ENCODE measurements around the gene USP53.
A peak's percentile ranks its signal among the peaks of the same experiment; 100 is the strongest.

USP53 gene

DNA sequence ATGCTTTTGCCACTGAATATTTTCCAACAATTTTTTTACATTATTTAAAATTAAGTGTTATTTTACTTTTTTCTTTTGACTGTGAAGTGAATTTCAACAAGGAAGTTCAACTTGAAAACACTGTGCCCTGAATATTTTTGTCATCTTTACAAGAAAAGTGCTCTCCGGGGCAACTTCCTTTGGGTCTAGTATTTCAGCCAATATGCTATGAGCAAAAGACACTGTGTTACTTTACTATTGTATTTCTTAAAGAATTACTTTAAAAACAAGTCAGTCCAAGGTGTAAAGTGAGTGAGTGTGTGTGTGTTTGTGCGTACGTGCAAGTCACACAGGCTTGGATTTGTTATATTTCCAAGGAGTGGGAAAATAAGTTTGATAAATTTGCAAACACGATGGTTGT is 7.6 kb upstream of the USP53 start:
- Histone ChIP-seq H3K9me3 (ENCODE audit: control insufficient read depth, low read length) (no peaks in the 10 kb centered on the region), H3K36me3 (ENCODE audit: control insufficient read depth, insufficient read depth, low read length) (no peaks in the 10 kb centered on the region), H3K4me3 (ENCODE audit: extremely low read depth, insufficient read depth, low read length, poor library complexity, severe bottlenecking) (no peak overlapping the region), H3K4me1 (ENCODE audit: control insufficient read depth, insufficient read depth, low read length, poor library complexity, severe bottlenecking) (peaks cover 25% of the 10 kb centered on the region), H3K27ac (ENCODE audit: low read depth, low read length, severe bottlenecking) (no peak overlapping the region)
- 100% methylated on average over 2 of the region's 4 CpGs; no CpG with 5 or more reads in 1 of the 2 experiments for WGBS, 2 experiments (ENCODE audit: insufficient coverage in 2 of 2)

DNA sequence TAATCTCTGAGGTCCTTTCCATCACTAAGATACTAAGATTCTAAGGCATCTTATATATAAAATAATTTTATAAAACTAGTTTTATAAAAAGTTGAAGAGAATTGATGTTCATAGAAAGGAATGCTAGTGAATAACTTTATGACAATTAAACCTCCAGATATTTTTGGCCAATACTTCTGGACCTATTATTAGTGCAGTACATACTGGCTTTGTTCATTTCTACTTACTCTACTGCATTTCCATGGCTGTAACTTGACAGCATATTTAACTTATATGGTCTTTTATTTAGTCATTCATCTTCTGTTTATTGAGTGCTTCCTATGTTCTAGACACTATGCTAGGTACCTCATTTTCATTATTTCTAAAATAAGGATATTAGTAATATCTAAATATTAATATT is 6.8 kb upstream of the USP53 start:
- H3K27ac ChIP-seq (ENCODE audit: low read depth, low read length, severe bottlenecking) = no peak overlapping the region
- H3K36me3 ChIP-seq (ENCODE audit: control insufficient read depth, insufficient read depth, low read length) = no peaks in the 10 kb centered on the region
- no peak overlapping the region for H3K4me3 ChIP-seq (ENCODE audit: extremely low read depth, insufficient read depth, low read length, poor library complexity, severe bottlenecking)
- H3K9me3 ChIP-seq (ENCODE audit: control insufficient read depth, low read length) = no peaks in the 10 kb centered on the region
- H3K4me1 ChIP-seq (ENCODE audit: control insufficient read depth, insufficient read depth, low read length, poor library complexity, severe bottlenecking) = peaks cover 28% of the 10 kb centered on the region

- H3K36me3 ChIP-seq (ENCODE audit: control insufficient read depth, insufficient read depth, low read length) = no peaks in the 10 kb centered on the region
- no peaks in the 10 kb centered on the region for H3K9me3 ChIP-seq (ENCODE audit: control insufficient read depth, low read length)
- H3K27ac ChIP-seq (ENCODE audit: low read depth, low read length, severe bottlenecking) = no peak overlapping the region
- WGBS, 2 experiments (ENCODE audit: insufficient coverage in 2 of 2) = 89 to 91% methylated on average over 1 of the region's 1 CpG
- H3K4me3 ChIP-seq (ENCODE audit: extremely low read depth, insufficient read depth, low read length, poor library complexity, severe bottlenecking) = no peak overlapping the region
- H3K4me1 ChIP-seq (ENCODE audit: control insufficient read depth, insufficient read depth, low read length, poor library complexity, severe bottlenecking) = peaks cover 33% of the 10 kb centered on the region
Observed at GRCh38 chr4:119206178-119206577, 6.3 kb upstream of the USP53 start.

DNA sequence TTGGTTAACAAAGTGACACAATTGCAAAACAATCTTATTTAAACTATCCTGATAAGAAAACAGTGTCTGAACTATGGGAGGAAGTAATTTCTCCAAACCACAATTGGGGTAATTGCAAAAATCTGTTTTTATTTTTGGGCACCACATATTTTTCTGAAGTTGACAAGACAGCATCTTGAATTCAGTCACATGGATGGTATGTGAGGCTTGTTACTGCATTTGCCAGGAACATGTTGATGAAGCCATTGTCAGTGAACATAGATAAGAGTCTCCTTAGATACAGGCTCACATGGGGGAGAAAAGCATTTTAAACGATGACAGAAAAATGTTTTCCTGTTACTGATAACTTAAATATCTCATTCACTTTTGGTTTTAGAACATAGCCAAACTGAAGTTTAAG is 5.5 kb upstream of the USP53 start:
- H3K9me3 ChIP-seq (ENCODE audit: control insufficient read depth, low read length) = no peaks in the 10 kb centered on the region
- 38% methylated on average over 1 of the region's 1 CpG; no CpG with 5 or more reads in 1 of the 2 experiments for WGBS, 2 experiments (ENCODE audit: insufficient coverage in 2 of 2)
- H3K36me3 ChIP-seq (ENCODE audit: control insufficient read depth, insufficient read depth, low read length) = no peaks in the 10 kb centered on the region
- H3K27ac ChIP-seq (ENCODE audit: low read depth, low read length, severe bottlenecking) = no peak overlapping the region
- H3K4me1 ChIP-seq (ENCODE audit: control insufficient read depth, insufficient read depth, low read length, poor library complexity, severe bottlenecking) = peaks cover 34% of the 10 kb centered on the region
- no peak overlapping the region for H3K4me3 ChIP-seq (ENCODE audit: extremely low read depth, insufficient read depth, low read length, poor library complexity, severe bottlenecking)

GRCh38 chr4:119209077-119209476 is 3.4 kb upstream of the USP53 start:
- no peaks in the 10 kb centered on the region for H3K36me3 ChIP-seq (ENCODE audit: control insufficient read depth, insufficient read depth, low read length)
- H3K4me3 ChIP-seq (ENCODE audit: extremely low read depth, insufficient read depth, low read length, poor library complexity, severe bottlenecking) = no peak overlapping the region
- H3K4me1 ChIP-seq (ENCODE audit: control insufficient read depth, insufficient read depth, low read length, poor library complexity, severe bottlenecking) = peaks cover 34% of the 10 kb centered on the region
- no peaks in the 10 kb centered on the region for H3K9me3 ChIP-seq (ENCODE audit: control insufficient read depth, low read length)
- H3K27ac ChIP-seq (ENCODE audit: low read depth, low read length, severe bottlenecking) = peak overlapping the region; percentile 95

DNA sequence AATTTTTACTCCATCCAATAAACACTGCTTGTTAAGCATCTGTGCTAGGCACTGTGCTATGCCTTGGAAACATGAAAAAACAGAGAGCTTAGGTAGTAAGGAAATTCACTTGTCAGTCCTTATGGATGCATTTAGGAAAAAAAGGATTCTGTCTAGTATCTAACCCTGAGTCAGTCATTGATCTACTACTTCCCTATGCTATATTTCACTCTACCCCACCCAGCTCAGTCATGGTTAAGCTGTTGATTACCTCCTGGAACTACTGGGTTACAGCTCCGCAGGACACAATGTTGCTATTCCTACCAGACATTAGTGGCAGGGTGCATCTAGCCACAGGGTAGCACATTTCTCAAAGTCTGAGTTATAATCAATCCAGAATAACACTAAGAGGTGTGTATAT is 2.9 kb upstream of the USP53 start:
- H3K9me3 ChIP-seq (ENCODE audit: control insufficient read depth, low read length) = no peaks in the 10 kb centered on the region
- no peak overlapping the region for H3K4me3 ChIP-seq (ENCODE audit: extremely low read depth, insufficient read depth, low read length, poor library complexity, severe bottlenecking)
- H3K27ac ChIP-seq (ENCODE audit: low read depth, low read length, severe bottlenecking) = peak overlapping the region; percentile 95
- no peaks in the 10 kb centered on the region for H3K36me3 ChIP-seq (ENCODE audit: control insufficient read depth, insufficient read depth, low read length)
- H3K4me1 ChIP-seq (ENCODE audit: control insufficient read depth, insufficient read depth, low read length, poor library complexity, severe bottlenecking) = peaks cover 34% of the 10 kb centered on the region
- WGBS, 2 experiments (ENCODE audit: insufficient coverage in 2 of 2) = 100% methylated on average over 1 of the region's 1 CpG; no CpG with 5 or more reads in 1 of the 2 experiments

GRCh38 chr4:119210775-119211174 is 1.7 kb upstream of the USP53 start:
- Histone ChIP-seq H3K27ac (ENCODE audit: low read depth, low read length, severe bottlenecking) (no peak overlapping the region), H3K4me1 (ENCODE audit: control insufficient read depth, insufficient read depth, low read length, poor library complexity, severe bottlenecking) (peaks cover 34% of the 10 kb centered on the region), H3K36me3 (ENCODE audit: control insufficient read depth, insufficient read depth, low read length) (no peaks in the 10 kb centered on the region), H3K4me3 (ENCODE audit: extremely low read depth, insufficient read depth, low read length, poor library complexity, severe bottlenecking) (peak overlapping the region; percentile 83), H3K9me3 (ENCODE audit: control insufficient read depth, low read length) (no peaks in the 10 kb centered on the region)
- WGBS, 2 experiments (ENCODE audit: insufficient coverage in 2 of 2) = 95% methylated on average over 4 of the region's 4 CpGs

DNA sequence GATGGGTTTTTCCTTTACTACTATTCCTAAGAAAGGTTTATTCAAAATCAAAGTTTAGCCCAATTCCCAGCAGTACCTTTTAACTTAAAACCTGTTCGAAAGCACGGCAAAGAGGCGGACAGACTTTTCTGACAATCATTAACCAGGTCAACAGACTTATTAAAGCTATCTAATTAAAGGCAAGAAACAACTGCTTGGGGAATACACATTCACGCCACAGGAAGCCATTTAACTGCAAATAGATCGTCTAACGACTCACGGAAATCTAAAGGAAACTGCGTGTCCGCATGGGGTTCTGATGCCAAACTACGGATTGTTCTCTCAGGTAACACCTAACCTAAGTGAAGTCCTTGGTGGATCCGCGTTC is 663 bp upstream of the USP53 start:
- peak overlapping the region; percentile 83 for H3K4me3 ChIP-seq (ENCODE audit: extremely low read depth, insufficient read depth, low read length, poor library complexity, severe bottlenecking)
- no peaks in the 10 kb centered on the region for H3K9me3 ChIP-seq (ENCODE audit: control insufficient read depth, low read length)
- H3K27ac ChIP-seq (ENCODE audit: low read depth, low read length, severe bottlenecking) = peak overlapping the region; percentile 84
- H3K4me1 ChIP-seq (ENCODE audit: control insufficient read depth, insufficient read depth, low read length, poor library complexity, severe bottlenecking) = peaks cover 24% of the 10 kb centered on the region
- 0 to 4% methylated on average over 7 to 12 of the region's 12 CpGs for WGBS, 2 experiments (ENCODE audit: insufficient coverage in 2 of 2)
- no peaks in the 10 kb centered on the region for H3K36me3 ChIP-seq (ENCODE audit: control insufficient read depth, insufficient read depth, low read length)

GRCh38 chr4:119212964-119213606 is 572 bp downstream of the USP53 start:
- Histone ChIP-seq H3K4me1 (ENCODE audit: control insufficient read depth, insufficient read depth, low read length, poor library complexity, severe bottlenecking) (peaks cover 24% of the 10 kb centered on the region), H3K9me3 (ENCODE audit: control insufficient read depth, low read length) (no peaks in the 10 kb centered on the region)
- WGBS, 2 experiments (ENCODE audit: insufficient coverage in 2 of 2) = 0 to 1% methylated on average over 8 to 19 of the region's 24 CpGs

GRCh38 chr4:119218093-119218492 is 5.6 kb downstream of the USP53 start:
- H3K4me3 ChIP-seq (ENCODE audit: extremely low read depth, insufficient read depth, low read length, poor library complexity, severe bottlenecking) = no peak overlapping the region
- WGBS, 2 experiments (ENCODE audit: insufficient coverage in 2 of 2) = no CpG with 5 or more reads among the region's 1 CpG

More at GRCh38 chr4:119212964-119213606, 572 bp downstream of the USP53 start:
- Histone ChIP-seq H3K36me3 (ENCODE audit: control insufficient read depth, insufficient read depth, low read length) (peaks cover 12% of the 10 kb centered on the region), H3K27ac (ENCODE audit: low read depth, low read length, severe bottlenecking) (peak overlapping the region; percentile 89), H3K4me3 (ENCODE audit: extremely low read depth, insufficient read depth, low read length, poor library complexity, severe bottlenecking) (peak overlapping the region; percentile 83)

DNA sequence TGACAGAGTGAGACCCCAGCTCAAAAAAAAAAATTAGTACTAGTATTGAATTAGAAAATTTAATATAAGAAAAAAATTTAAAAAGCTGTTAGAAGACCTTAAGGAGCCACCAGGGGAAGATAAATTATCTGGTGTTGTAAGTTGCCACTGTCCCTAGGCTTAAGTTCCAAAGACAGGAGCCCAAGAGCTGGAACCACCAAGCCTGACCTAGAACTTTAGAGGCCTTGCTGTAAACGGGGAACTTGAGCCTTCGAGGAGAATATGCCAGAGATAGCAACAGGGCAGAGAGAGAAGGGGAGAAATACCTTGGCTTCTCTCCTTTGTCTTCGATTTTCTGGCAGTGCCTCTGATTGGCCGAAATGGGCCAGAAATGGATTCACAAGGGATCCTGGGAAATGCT is 8.9 kb downstream of the USP53 start:
- H3K4me1 ChIP-seq (ENCODE audit: control insufficient read depth, insufficient read depth, low read length, poor library complexity, severe bottlenecking) = no peaks in the 10 kb centered on the region
- no peak overlapping the region for H3K27ac ChIP-seq (ENCODE audit: low read depth, low read length, severe bottlenecking)
- H3K36me3 ChIP-seq (ENCODE audit: control insufficient read depth, insufficient read depth, low read length) = peaks cover 72% of the 10 kb centered on the region
- no peaks in the 10 kb centered on the region for H3K9me3 ChIP-seq (ENCODE audit: control insufficient read depth, low read length)
- H3K4me3 ChIP-seq (ENCODE audit: extremely low read depth, insufficient read depth, low read length, poor library complexity, severe bottlenecking) = no peak overlapping the region
- 84 to 85% methylated on average over 3 to 4 of the region's 4 CpGs for WGBS, 2 experiments (ENCODE audit: insufficient coverage in 2 of 2)

More at GRCh38 chr4:119218093-119218492, 5.6 kb downstream of the USP53 start:
- Histone ChIP-seq H3K9me3 (ENCODE audit: control insufficient read depth, low read length) (no peaks in the 10 kb centered on the region), H3K36me3 (ENCODE audit: control insufficient read depth, insufficient read depth, low read length) (peaks cover 49% of the 10 kb centered on the region), H3K27ac (ENCODE audit: low read depth, low read length, severe bottlenecking) (no peak overlapping the region), H3K4me1 (ENCODE audit: control insufficient read depth, insufficient read depth, low read length, poor library complexity, severe bottlenecking) (no peaks in the 10 kb centered on the region)

Measured in mesodermal cell (in vitro differentiated cells).